ENCODE data around the gene ABCB8.

DNA sequence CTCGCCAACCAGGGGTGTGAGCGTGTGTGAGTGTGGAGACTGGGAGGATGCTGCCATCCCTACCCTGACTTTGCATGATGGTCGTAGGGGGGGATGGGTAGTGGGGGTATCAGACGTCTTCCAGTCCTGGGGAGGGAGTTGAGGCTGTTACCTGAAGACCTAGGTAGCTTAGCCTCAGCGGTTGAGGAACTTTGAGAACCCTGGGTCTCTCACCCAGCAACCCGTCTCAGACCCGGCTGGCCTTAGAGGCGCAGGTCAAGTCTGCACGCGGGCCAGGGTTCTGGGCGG is 33.8 kb downstream of the ABCB8 start:
- TF ChIP-seq, protein P1, sequence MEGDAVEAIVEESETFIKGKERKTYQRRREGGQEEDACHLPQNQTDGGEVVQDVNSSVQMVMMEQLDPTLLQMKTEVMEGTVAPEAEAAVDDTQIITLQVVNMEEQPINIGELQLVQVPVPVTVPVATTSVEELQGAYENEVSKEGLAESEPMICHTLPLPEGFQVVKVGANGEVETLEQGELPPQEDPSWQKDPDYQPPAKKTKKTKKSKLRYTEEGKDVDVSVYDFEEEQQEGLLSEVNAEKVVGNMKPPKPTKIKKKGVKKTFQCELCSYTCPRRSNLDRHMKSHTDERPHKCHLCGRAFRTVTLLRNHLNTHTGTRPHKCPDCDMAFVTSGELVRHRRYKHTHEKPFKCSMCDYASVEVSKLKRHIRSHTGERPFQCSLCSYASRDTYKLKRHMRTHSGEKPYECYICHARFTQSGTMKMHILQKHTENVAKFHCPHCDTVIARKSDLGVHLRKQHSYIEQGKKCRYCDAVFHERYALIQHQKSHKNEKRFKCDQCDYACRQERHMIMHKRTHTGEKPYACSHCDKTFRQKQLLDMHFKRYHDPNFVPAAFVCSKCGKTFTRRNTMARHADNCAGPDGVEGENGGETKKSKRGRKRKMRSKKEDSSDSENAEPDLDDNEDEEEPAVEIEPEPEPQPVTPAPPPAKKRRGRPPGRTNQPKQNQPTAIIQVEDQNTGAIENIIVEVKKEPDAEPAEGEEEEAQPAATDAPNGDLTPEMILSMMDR (IDR thresholded peaks at IDR 0.05; ENCODE audit: extremely low read depth in 1 of 2, insufficient read depth in 1 of 2, low read depth in 1 of 2, low read length in 2 of 2), result no peak
- TF ChIP-seq JUN (IDR thresholded peaks at IDR 0.05; ENCODE audit: borderline replicate concordance, insufficient read depth, insufficient read length, low read depth) (no peak), POLR2A (IDR thresholded peaks at IDR 0.05; ENCODE audit: low read depth, low read length) (no peak), EZH2 (IDR thresholded peaks at IDR 0.05; ENCODE audit: borderline replicate concordance, low read depth, low read length, severe bottlenecking) (no peak), POLR2AphosphoS5 (IDR thresholded peaks at IDR 0.05; ENCODE audit: insufficient read depth, low read depth, low read length) (no peak), FOS (IDR thresholded peaks at IDR 0.05; ENCODE audit: borderline replicate concordance, insufficient read depth, low read length) (no peak), GATA2 (IDR thresholded peaks at IDR 0.05; ENCODE audit: insufficient read depth, insufficient read length, low read depth, low read length) (no peak)
- TF ChIP-seq, protein P2, sequence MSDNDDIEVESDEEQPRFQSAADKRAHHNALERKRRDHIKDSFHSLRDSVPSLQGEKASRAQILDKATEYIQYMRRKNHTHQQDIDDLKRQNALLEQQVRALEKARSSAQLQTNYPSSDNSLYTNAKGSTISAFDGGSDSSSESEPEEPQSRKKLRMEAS (IDR thresholded peaks at IDR 0.05; ENCODE audit: insufficient read depth, insufficient read length), result no peak

Measured in endothelial cell of umbilical vein (primary cell).